GM23338 (cell line): ENCODE measurements around the gene ZDHHC5.

Experiments
- EZH2phosphoT487 ChIP-seq: fragments of 200-600 bp; sonication (generic); IDR thresholded peaks from one replicate; pipeline ENCODE4 v1.8.1; 2018; ENCODE audit warnings: antibody characterized with exemption; ENCODE audit not compliant: unreplicated experiment
- TF ChIP-seq, protein P1 (sequence below): IDR thresholded peaks from one replicate; pipeline ENCODE4 v1.6.1; 2018; ENCODE audit warnings: antibody characterized with exemption; ENCODE audit not compliant: unreplicated experiment
- TF ChIP-seq, protein P2 (sequence below), 2 experiments: fragments of 200-600 bp in 1 of 2; sonication (generic) in 1 of 2; conservative IDR thresholded peaks; 2 replicates each; pipeline versions ENCODE4 v1.5.1 to v1.6.1; 2016 to 2017; ENCODE audit warnings: antibody characterized with exemption in 2 of 2, low read depth in 2 of 2, mild to moderate bottlenecking in 2 of 2, moderate library complexity in 1 of 2

DNA sequence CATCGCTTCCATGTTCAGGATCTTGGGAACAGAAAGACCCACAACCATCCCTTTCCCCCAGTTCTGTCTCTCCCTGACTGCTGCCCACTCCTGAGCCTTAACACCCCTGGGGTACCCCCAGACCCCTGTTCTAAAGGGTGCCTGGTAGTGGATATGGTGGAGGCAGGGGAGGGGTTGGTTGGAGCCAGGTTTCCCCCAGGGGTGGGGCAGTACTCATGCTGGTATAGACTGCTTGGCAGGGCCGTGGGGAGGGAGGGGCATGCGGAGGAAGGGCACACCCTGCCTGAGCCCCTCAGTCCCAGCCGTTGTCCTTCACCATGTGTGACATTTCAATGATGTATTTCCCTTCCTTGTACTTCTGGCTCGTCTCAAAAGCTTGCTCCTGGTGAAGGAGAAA lies 22.2 kb upstream of the ZDHHC5 start:
- TF ChIP-seq, protein P1, sequence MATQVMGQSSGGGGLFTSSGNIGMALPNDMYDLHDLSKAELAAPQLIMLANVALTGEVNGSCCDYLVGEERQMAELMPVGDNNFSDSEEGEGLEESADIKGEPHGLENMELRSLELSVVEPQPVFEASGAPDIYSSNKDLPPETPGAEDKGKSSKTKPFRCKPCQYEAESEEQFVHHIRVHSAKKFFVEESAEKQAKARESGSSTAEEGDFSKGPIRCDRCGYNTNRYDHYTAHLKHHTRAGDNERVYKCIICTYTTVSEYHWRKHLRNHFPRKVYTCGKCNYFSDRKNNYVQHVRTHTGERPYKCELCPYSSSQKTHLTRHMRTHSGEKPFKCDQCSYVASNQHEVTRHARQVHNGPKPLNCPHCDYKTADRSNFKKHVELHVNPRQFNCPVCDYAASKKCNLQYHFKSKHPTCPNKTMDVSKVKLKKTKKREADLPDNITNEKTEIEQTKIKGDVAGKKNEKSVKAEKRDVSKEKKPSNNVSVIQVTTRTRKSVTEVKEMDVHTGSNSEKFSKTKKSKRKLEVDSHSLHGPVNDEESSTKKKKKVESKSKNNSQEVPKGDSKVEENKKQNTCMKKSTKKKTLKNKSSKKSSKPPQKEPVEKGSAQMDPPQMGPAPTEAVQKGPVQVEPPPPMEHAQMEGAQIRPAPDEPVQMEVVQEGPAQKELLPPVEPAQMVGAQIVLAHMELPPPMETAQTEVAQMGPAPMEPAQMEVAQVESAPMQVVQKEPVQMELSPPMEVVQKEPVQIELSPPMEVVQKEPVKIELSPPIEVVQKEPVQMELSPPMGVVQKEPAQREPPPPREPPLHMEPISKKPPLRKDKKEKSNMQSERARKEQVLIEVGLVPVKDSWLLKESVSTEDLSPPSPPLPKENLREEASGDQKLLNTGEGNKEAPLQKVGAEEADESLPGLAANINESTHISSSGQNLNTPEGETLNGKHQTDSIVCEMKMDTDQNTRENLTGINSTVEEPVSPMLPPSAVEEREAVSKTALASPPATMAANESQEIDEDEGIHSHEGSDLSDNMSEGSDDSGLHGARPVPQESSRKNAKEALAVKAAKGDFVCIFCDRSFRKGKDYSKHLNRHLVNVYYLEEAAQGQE, result no peak
- TF ChIP-seq, protein P2, sequence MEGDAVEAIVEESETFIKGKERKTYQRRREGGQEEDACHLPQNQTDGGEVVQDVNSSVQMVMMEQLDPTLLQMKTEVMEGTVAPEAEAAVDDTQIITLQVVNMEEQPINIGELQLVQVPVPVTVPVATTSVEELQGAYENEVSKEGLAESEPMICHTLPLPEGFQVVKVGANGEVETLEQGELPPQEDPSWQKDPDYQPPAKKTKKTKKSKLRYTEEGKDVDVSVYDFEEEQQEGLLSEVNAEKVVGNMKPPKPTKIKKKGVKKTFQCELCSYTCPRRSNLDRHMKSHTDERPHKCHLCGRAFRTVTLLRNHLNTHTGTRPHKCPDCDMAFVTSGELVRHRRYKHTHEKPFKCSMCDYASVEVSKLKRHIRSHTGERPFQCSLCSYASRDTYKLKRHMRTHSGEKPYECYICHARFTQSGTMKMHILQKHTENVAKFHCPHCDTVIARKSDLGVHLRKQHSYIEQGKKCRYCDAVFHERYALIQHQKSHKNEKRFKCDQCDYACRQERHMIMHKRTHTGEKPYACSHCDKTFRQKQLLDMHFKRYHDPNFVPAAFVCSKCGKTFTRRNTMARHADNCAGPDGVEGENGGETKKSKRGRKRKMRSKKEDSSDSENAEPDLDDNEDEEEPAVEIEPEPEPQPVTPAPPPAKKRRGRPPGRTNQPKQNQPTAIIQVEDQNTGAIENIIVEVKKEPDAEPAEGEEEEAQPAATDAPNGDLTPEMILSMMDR (conservative IDR thresholded peaks at IDR 0.05; ENCODE audit: low read depth in 2 of 2), result no peak
- no peak for TF ChIP-seq EZH2phosphoT487
